HPDE6-E6E7 (cell line): ENCODE results near the gene VTN.
A peak's percentile ranks its signal among the peaks of the same experiment; 100 is the strongest.

Source experiments
- DNase-seq: peaks from one replicate; pipeline ENCODE4 v3.0.0; 2011; ENCODE audit warnings: missing footprints; ENCODE audit errors: extremely low spot score

The VTN gene

GRCh38 chr17:28320215-28321061 lies 49.7 kb downstream of the VTN start:
- no peak for DNase-seq

GRCh38 chr17:28319598-28319935 lies 50.5 kb downstream of the VTN start:
- no peak for DNase-seq

- peak; percentile 96 for DNase-seq
Observed at GRCh38 chr17:28318759-28319597, 51.1 kb downstream of the VTN start, which contains the start of gene TMEM97. Gene TMEM97, plus strand, starts transcription at chr17:28319200. Its CDS starts 40 bp downstream, at chr17:28319240.

GRCh38 chr17:28317966-28318758 lies 51.9 kb downstream of the VTN start:
- DNase-seq, result no peak
